HG03460 (cell line): ENCODE data around the gene CMSS1.

Experiments
- ATAC-seq: cut with Tn5 transposase; IDR thresholded peaks from one replicate; pipeline ENCODE4 v1.9.1; 2021; ENCODE audit not compliant: unreplicated experiment

The CMSS1 gene

GRCh38 chr3:99982650-99983049, 165.0 kb downstream of the CMSS1 start:
- no peak for ATAC-seq

GRCh38 chr3:99984139-99984538, 166.5 kb downstream of the CMSS1 start:
- no peak for ATAC-seq

DNA sequence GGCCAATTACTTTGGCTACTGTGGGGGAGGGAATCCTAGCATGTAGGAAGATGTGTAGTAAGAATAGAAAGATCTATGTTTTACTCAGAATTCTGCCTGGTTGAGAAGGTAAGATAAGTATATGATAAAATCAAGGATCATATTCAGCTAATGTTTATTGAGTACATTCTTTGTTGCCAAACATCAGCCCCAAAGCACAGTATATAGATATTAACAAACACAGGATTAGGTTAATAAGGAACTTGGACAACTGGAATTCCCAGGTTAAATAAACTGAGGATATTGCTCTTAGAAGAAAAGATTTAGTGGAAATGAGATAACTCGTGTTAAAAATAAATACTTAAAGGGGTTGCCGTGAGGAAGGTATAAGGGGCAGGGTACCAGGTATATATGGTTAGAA, 167.0 kb downstream of the CMSS1 start:
- no peak for ATAC-seq

DNA sequence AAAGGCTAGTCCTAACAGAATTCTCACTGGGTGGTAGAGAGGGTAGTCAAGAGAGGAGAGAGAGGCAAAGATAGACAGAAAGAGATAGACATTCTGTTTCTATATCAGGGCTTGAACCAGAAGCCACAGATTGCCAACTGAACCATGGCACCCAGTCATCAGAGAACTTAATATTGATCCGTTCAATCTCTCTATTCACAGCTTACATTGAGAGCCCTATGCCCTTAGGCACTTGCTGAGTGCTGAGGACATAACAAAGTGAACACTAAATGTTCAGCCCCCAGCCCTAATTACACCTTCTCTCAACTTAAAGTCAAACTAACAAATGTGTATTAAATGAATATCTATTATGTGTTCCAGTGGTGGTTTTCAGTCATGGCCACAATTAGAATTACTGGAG, 172.5 kb downstream of the CMSS1 start:
- no peak for ATAC-seq

GRCh38 chr3:99997293-99997692, 179.6 kb downstream of the CMSS1 start:
- ATAC-seq, result no peak

- no peak for ATAC-seq
Measured at GRCh38 chr3:99999536-99999935, 181.9 kb downstream of the CMSS1 start.

GRCh38 chr3:100001083-100001482, 183.4 kb downstream of the CMSS1 start:
- ATAC-seq, result no peak

- no peak for ATAC-seq
Measured at GRCh38 chr3:100001526-100002270, 184.0 kb downstream of the CMSS1 start.

DNA sequence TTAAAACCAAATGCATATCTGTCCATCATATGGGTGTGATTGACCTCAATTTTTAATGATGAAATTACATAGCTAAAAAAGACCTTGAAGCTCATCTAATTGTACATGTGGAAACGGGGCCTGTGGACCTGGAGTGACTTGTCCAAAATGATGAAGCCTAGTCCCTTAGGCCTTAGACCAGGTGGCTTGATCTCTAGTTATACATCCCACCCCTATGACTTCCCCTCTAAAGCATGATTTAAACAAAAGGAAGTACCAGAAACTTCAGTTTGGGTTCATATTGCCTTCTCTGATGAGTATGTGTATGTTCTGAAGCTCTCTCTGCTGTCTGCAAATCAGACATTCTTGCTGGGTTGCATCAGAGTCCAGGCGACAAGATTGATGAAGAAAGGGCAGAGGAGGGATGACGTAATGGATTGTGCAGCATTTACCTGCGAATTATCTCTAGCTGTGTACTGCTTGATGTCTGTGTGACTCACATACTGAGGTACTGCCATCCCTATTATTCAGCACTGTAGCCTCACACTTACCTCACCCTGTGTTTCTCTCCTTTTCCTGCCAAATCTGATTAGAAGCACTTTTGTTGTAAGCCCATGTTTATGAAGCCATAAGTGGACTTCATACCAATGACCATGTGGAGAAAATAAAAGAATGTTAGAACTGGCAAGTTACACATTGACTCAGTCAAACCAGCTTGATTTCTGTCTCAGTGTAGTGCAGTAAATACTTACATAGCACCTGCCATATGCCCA, 185.1 kb downstream of the CMSS1 start:
- ATAC-seq, result no peak

DNA sequence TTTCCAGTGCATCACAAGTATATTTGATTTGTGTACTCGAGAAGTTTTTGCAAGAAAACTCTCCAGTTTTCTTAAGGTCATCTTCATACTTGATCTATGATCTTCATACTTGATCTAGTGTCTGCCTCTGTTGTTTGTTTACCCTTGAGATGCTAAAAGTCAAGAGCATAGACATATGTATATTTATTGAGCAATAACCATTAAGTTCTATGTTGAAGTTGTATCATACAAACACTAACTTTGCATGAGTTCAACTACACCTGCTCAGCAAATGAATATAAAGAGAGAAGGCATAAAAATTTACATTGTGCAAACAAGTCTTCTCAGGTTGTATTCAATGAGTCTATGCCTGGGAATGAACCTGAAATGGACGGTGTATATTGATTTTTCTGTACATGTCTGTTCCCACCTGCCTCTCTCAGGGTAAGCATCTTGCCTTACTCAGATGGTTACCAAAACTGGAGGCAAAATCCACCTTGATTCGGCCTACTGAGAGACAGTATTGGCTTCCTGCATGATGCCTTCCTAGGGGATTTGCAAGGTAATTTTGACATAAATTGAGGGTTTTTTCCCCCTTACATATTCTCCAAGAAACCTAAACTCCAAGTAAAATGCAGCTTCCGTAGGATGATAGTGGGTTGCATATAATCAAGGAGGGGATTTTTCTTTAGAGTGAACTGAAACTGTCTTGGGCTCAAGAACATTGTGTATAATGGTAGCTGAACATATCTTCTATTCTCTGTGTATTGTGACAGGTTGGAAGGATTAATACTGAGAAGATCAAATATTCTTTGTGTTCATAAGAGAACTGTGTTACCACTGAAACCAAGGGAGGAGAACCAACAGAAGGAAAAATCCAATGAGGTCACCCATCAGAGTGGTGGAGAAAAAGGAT, 186.2 kb downstream of the CMSS1 start:
- no peak for ATAC-seq

DNA sequence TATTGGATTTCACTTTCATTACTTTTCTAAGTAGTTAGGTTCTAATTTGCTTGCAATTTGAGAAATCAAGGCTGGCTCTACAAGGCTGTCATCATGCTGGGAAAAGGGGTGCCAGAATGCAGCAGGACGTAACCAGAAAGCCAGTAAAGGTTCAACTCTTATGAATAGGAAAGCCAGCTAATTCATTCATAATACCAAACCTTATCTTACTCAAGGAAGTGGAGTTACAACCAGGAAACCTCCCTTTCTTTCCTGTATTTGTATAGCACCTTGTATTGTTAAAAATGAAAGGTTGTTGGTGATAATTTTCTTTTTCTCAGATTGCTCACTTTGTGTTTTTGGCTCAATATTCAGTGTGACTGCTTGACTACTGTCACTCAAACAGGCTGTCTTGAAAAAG, 187.3 kb downstream of the CMSS1 start:
- ATAC-seq, result no peak

DNA sequence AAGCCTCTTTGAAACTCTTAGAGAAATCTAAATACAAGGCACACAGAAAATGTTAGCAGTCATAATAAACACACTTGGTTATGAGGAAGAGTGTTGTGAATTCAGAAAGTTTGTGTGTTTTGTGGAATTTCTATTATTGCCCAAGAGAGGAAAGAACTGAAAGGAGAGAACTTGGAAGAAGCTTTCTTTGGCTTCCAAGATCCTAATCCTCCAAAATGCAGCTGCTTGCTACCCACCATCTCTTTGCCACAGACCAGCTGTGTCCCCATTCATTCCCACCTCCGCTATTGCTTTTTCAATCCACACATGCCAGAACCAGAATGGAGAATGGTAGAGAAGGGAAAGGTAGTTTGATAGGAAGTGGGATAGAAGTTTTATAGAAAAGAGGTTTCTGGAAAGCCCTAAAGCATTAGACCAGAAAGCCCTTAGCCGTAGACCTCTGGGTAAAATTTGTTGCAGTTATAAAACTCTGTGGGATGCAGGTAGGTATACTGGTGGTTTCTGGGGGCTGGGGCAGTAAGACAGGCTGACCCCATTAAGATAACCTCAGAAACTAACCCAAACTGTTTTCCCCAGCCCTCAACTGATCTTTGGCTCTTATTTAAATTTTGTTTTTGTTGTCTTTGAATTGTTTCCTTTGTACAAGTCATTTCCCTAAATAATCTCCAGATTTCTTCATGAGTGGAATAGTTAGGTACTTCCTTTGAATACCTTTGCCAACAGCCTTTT, 188.2 kb downstream of the CMSS1 start:
- no peak for ATAC-seq

GRCh38 chr3:100006570-100007271, 189.1 kb downstream of the CMSS1 start:
- ATAC-seq, result no peak

GRCh38 chr3:100007313-100007712, 189.7 kb downstream of the CMSS1 start:
- no peak for ATAC-seq

DNA sequence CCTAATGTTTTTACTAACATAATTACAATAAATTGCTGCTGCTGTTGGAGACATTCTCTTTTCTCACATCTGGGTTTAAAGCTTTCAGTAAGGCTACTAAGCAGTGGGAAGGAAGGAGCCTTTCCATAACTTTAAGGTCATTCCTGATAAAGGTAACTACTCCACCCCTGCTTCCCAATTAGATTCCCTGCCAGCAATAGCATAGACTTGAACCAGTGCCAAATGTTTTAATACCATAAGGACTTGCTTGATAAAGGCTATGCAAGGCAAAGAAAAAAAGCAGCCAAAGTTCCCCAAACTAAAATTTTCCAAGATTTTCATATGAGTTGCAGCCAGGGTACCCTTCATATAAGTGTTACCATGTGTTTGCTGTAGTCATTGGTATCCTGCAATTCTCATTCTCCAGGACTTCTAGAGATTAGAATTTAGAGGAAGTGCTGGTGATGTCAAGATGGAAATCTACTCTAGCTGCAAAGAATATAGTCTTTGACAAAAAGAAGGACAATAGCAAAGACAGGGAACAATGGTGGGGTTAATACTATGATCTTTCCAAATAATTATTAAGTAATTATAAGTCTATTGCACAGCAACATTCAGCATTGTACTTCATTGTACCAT, 190.5 kb downstream of the CMSS1 start:
- no peak for ATAC-seq

- ATAC-seq, result no peak
Measured at GRCh38 chr3:100009276-100010086, 191.8 kb downstream of the CMSS1 start.

DNA sequence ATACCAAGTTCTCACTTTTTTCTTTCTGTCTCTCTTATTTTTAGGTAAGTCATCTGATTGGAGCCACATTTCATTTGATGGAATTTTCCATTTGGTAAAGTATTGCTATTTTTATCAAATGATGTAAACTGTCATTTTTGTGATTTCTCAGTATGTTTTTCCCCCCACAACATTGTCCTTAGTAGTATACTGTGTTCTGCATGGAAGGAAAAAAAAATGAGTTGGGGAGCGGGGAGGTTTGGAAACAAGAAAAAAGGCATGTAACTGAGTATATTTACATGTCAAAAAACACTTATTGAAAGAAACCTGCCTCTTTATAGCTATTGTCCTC, 192.4 kb downstream of the CMSS1 start:
- no peak for ATAC-seq

GRCh38 chr3:100018806-100019205, 201.1 kb downstream of the CMSS1 start:
- ATAC-seq, result no peak

GRCh38 chr3:100019719-100020118, 202.1 kb downstream of the CMSS1 start:
- ATAC-seq, result no peak
